ENCODE measurements around the gene CLDN7.

Gene CLDN7

GRCh38 chr17:7285679-7286078, 23.4 kb upstream of the CLDN7 start:
- DNase-seq: no peak

DNA sequence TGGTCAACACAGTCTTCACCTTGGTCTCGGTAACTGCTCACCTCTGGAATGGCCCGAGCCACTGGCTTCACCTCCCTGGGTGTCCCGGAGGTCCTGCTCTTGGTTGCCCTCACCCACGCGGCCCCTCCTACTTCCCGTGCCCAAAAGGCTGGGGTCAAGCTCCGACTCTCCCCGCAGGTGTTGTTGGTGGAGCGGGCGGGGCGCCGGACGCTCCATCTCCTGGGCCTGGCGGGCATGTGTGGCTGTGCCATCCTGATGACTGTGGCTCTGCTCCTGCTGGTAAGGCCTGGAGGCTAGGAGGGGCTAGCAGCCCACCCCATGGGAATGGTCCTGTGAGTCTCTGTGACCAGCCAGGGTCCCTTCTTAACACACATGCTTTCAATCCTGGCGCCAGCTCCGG, 22.6 kb upstream of the CLDN7 start:
- DNase-seq: no peak

DNA sequence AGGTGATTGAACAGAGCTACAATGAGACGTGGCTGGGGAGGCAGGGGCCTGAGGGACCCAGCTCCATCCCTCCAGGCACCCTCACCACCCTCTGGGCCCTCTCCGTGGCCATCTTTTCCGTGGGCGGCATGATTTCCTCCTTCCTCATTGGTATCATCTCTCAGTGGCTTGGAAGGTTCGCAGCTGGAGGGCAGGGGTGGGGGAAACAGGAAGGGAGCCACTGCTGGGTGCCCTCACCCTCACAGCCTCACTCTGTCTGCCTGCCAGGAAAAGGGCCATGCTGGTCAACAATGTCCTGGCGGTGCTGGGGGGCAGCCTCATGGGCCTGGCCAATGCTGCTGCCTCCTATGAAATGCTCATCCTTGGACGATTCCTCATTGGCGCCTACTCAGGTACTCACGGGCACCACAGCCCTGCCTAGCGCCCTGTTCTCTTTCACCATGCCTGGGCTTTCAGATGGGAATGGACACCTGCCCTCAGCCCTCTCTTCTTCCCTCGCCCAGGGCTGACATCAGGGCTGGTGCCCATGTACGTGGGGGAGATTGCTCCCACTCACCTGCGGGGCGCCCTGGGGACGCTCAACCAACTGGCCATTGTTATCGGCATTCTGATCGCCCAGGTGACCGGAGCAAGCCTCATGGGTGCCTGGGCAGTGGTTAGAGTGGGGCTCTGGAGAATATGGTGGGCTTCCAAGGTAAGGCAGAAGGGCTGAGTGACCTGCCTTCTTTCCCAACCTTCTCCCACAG, 21.4 kb upstream of the CLDN7 start:
- DNase-seq: no peak

DNA sequence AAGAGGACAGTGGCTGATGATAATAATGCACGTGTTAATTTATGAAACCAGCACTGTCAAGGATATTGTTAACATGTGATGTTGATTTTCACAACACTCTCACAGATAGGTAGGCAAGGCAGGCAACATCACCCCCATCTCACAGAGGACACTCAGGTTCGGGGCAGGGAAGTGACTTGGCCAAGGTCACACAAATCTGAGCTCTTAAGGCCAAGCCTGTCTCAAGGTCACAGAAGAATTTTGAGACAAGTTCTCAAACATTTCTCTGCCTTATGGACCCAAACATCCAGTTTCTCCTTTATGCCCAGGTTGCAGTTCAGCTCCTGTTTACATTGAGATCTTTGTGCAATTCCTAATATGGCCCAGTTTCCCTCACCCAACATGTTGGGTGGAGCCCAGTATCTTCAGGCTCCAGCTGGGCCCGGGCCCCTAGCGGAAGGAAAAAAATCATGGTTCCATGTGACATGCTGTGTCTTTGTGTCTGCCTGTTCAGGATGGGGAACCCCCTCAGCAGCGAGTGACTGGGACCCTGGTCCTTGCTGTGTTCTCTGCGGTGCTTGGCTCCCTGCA, 20.6 kb upstream of the CLDN7 start:
- DNase-seq: no peak

GRCh38 chr17:7281953-7282751, 19.9 kb upstream of the CLDN7 start:
- no peak for DNase-seq

DNA sequence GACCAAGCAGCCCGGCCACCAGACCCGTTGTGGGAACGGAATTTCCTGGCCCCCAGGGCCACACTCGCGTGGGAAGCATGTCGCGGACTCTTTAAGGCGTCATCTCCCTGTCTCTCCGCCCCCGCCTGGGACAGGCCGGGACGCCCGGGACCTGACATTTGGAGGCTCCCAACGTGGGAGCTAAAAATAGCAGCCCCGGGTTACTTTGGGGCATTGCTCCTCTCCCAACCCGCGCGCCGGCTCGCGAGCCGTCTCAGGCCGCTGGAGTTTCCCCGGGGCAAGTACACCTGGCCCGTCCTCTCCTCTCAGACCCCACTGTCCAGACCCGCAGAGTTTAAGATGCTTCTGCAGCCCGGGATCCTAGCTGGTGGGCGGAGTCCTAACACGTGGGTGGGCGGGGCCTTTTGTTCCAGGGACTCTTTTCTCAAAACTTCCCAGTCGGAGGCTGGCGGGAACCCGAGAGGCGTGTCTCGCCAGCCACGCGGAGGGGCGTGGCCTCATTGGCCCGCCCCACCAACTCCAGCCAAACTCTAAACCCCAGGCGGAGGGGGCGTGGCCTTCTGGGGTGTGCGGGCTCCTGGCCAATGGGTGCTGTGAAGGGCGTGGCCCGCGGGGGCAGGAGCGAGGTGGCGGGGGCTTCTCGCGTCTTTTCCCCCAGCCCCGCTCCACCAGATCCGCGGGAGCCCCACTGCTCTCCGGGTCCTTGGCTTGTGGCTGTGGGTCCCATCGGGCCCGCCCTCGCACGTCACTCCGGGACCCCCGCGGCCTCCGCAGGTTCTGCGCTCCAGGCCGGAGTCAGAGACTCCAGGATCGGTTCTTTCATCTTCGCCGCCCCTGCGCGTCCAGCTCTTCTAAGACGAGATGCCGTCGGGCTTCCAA, 19.0 kb upstream of the CLDN7 start, which contains the start of gene SLC2A4:
SLC2A4 (plus strand) TSS at position 645 of the 879 bp plus-strand sequence; CDS start at position 862, 217 bp downstream.
- peak; percentile 89 for DNase-seq

GRCh38 chr17:7280519-7281073, 18.3 kb upstream of the CLDN7 start:
- DNase-seq: peak; percentile 94

DNA sequence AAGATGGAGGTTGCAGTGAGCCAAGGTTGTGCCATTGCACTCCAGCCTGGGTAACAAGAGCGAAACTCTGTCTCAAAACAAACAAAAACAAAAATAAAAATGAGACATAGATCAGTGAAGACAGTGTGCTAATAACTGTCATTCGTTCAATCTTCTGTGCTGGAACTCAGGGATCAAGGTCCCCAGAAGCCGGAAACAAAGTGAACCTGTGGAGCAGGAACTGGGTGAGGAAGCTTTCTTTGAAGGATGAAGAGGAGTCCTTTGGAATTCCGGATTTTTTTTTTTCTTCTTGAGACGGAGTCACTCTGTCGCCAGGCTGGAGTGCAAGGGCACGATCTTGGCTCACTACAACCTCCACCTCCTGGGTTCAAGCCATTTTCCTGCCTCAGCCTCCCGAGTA, 17.2 kb upstream of the CLDN7 start:
- DNase-seq: no peak

- no peak for DNase-seq
These were observed 4.5 kb upstream of the CLDN7 start for GRCh38 chr17:7266784-7267183.

GRCh38 chr17:7263801-7264078, 1.5 kb upstream of the CLDN7 start:
- no peak for DNase-seq

DNA sequence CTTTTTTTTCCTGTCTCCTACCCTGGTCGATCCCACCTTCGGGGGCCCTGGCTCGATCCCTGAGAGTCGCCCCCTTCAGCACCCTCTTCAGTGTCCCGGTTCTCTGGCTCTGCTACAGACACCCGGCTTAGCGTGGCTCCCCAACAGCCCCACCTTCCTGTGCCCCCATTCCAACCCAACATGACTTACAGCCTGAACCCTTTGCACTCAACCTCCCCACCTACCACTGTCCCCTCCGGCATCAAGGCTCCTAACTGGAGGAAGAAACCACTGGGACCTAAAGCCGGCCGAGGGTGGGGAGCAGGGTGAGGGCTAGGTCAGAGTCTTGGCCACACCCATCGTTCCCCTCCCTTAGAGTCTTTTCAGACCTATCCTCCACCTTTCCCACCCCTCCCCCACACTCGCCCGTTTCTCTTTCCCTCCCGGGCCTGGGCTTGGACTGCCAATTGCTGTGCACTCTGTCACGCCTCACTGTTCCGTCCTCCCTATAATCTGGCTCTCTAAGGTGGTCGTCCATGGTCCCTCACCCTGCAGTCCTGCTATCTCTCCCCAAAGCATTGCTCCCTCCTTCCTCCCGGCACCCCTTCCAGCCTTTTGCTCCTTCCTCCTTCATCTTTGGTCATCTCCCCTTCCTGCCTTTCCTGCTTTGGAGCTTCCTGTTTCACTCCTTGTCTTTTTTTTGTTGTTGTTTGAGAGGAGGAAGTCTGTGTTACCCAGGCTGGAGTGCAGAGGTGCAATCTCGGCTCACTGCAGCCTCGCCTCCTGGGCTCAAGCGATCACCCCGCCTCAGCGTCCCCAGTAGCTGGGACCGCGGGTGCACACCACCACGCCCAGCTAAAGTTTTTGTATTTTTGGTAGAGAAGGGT, 890 bp upstream of the CLDN7 start:
- DNase-seq: no peak

DNA sequence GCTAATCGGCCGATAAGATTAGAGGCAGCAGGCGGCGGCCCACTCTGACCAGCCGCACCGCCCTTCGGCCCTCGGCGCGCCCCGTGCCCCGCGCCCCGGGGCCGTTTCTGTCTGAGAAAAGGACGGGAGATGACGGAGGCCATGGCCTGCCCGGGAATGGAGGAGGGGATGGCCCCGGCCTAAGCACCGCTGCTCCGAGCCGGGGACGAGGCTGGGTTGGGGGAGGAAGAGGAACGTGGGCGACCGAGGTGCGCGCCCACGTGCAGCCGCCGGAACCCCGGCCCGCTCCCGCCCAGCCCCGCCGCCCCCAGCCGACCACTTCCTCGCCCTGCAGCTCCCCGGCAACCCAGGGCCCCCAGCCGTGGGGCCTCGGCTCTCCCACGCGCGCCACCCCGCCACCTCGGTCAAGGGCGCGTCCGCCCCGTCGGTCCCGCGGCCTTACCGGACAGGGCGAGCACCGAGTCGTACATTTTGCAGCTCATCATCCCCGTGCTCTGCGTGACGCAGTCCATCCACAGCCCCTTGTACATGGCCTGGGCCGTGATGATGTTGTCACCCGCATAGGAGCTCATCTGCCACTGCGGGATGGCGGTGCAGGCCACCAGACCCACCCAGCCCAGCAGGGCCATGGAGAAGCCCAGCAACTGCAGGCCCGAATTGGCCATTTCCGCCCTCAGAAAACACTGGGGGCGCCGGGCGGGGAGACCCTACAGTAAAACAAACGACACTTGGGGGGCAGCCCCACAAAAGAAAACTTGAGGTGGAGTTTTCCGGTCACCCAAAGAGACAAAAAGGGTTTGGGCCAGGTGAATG, 693 bp downstream of the CLDN7 start:
- no peak for DNase-seq

- no peak for DNase-seq
These were observed 1.5 kb downstream of the CLDN7 start for GRCh38 chr17:7260651-7261378.

- DNase-seq: no peak
These were observed 2.1 kb downstream of the CLDN7 start for GRCh38 chr17:7260151-7260550.

DNA sequence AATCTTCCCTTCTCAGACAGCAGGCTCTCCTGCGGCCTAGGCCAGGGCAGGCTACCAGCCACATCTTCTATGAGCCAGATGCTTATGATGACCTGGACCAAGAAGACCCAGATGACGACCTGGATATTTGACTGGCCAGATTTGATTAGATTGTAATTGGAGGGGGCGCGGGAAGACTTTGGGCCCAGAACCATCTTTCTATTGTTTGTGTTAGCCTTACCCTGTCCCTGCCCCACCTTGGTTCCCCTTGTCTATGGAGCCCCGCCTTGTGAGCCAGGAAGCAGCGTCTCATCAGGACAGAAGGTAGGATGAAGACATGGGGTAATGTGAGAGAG, 2.8 kb downstream of the CLDN7 start:
- DNase-seq: no peak

DNA sequence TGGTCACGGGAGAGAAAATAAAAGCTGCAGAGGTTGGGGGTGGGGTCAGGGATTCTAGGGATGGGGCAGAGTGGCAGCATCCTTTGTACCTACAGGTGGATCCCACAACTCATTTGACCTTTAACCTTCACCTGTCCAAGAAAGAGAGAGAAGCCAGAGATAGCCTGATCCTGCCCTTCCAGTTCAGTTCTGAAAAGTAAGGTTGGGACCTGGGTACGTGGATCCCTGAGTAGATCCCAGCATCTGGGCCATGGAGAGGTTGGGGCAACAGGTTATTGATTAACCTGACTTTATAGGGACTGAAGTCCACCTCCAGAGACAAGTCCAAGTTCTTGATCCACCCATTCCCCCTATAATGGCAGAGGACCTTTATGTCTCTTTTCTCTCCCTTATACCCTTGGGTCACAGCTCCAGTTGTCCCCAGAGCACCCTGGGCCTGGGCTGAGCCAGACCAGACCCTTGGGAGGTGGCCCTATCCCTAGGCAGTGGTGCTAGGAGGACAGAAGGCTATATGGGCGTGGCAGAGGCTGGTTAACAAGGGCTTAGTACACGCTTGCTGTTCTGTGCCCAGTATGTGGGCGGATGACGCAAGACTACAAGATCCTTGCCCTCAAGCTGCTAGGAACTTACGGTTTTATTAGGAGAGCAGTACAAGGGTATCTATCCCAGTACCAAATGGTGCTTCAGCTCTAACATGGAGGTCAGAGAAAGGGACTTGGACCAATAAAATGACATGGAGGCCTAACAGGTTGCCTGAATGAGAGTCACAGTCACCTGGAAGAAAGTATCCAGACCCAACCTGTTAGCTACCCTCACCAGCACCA, 3.3 kb downstream of the CLDN7 start:
- no peak for DNase-seq

GRCh38 chr17:7256766-7257456, 5.4 kb downstream of the CLDN7 start:
- DNase-seq: no peak

- no peak for DNase-seq
These were observed 7.8 kb downstream of the CLDN7 start for GRCh38 chr17:7254511-7254910.

DNA sequence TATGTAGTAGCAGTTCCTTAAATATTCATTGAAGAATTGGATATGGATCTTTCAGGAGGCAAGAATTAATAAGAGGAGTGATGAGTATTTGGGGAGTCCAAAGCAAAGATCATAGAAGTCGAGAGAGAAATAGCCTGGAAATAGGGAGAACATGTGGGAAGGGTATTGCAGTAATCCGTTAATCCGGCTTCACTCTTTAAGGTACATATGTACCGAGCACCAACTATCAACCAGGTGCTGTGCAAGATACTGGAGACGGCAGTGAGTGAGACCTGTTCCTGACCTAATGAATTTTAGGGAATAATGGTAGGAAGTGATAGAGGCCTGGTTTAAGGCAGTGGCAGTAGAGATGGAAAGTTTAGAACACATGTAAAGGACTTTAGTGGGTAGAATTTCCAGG, 9.2 kb downstream of the CLDN7 start:
- no peak for DNase-seq
